ENCODE measurements around the gene ST3GAL2. TPM values are rescaled to one million over a fixed set of nuclear protein-coding genes. Genes with fewer than 3 reads are reported as not detected.
A peak's percentile ranks its signal among the peaks of the same experiment; 100 is the strongest.

Gene ST3GAL2
- total RNA-seq, result 1 to 10 TPM; 9.3 to 9.9 TPM

DNA sequence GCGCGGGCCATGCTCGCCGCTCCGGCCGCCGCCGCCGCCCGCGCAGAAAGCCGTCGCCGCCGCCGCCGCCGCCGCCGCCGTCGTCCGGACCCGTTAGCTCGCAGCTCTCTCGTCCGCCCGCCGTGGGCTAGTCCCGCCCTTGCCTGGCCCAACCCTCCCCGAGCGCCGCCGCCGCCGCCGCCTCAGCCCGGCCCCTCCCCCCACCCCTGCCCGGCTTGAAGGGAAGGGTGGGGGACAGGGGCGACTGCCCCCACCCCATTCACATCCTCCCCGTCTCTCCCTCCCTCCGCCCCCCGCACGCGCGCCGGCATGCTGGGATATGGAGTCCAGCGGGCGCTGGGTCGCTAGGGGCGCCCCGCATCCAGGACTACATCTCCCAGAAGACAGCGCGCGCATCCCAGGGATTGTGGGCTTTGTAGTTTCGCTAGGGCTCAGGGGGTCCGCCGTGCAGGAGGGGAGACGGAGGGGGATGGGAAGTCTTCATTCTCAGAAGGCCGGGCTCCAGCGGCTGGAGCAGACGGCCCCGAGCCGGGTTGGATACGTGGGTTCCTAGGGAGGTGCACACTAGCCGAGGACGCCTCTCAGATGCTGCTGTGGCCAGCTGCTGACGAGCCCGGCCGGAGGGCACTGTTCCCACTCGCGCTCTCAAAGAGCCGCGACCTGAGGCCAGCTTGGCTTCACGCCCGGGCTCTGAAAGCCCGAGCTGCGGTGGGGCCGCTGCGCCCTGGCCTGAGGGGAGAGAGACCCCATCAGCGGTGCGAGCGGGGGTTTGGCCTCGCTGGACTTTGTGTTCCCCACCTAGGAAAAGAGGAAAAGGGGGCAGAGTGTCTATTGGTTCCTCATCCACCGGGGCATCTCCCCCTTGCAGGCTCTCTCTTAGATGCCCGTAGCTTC, at the start of gene ST3GAL2:
TSS of gene ST3GAL2 (minus strand) at position 132 of the 894 bp plus-strand sequence. CDS start 40,570 bp downstream, outside the sequence.
- intact Hi-C loops (cut with micrococcal nuclease), result loop anchor here (1.0 to 2.0 kb wide), 7 partner anchors 8 to 93 kb away; partner anchors contain the start of genes COG4, DDX19A, FCSK and SF3B3
- peak; percentile 96 for DNase-seq
- H3K27ac Mint-ChIP-seq, result peak within 1 kb of the TSS; percentile 61
- CTCF ChIA-PET, result interaction anchor here (0.6 to 2.7 kb wide), 5 partner anchors 15 to 204 kb away, joined by 3 to 10 read pairs (median 3); partner anchors contain the start of gene FCSK
- H3K36me3 Mint-ChIP-seq (ENCODE audit: low read depth), result no peaks in the 10 kb centered on the region
- no peaks in the 10 kb centered on the region for H3K27me3 Mint-ChIP-seq (ENCODE audit: low read depth)
- H3K4me1 Mint-ChIP-seq (ENCODE audit: low read depth), result peaks cover 27% of the 10 kb centered on the region
- peak within 1 kb of the TSS; percentile 91 for H3K4me3 Mint-ChIP-seq
- no peaks in the 10 kb centered on the region for H3K9me3 Mint-ChIP-seq

- no peaks in the 10 kb centered on the region for H3K4me1 Mint-ChIP-seq (ENCODE audit: low read depth)
- intact Hi-C loops (cut with micrococcal nuclease), result no loop called here
- H3K27ac Mint-ChIP-seq, result no peak overlapping the region
- no peak for DNase-seq
- CTCF ChIA-PET, result interaction anchor here (0.7 kb wide), 1 partner anchor 731 kb away, joined by 5 read pairs; no protein-coding TSS in a partner anchor
- H3K27me3 Mint-ChIP-seq (ENCODE audit: low read depth), result no peaks in the 10 kb centered on the region
- no peak overlapping the region for H3K4me3 Mint-ChIP-seq
- no peaks in the 10 kb centered on the region for H3K9me3 Mint-ChIP-seq
- H3K36me3 Mint-ChIP-seq (ENCODE audit: low read depth), result peaks cover 10% of the 10 kb centered on the region
These were observed 46.0 kb upstream of the ST3GAL2 start for GRCh38 chr16:70484867-70485266.

DNA sequence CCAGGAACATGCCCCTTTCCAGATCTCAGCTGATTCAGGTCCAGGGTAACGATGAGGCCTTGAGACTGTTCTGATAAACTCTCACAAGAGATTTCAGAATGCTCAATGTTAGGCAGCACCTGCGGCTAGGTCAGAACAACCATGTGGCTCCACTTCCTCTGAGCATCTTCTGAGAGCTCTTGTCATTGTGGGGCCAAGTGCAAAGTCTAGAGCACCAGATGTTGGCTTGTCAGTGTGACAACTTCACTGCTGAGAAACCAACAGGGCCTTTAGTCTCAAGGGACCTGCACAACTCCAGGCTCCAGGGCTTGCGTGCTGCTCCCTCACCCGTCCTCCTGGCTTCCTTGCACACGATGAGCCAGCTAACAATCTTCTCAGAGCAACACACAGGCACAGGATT, 44.5 kb upstream of the ST3GAL2 start:
- H3K4me1 Mint-ChIP-seq (ENCODE audit: low read depth), result no peaks in the 10 kb centered on the region
- no peak for DNase-seq
- H3K4me3 Mint-ChIP-seq, result no peak overlapping the region
- peaks cover 10% of the 10 kb centered on the region for H3K36me3 Mint-ChIP-seq (ENCODE audit: low read depth)
- no peak overlapping the region for H3K27ac Mint-ChIP-seq
- no peaks in the 10 kb centered on the region for H3K27me3 Mint-ChIP-seq (ENCODE audit: low read depth)
- intact Hi-C loops (cut with micrococcal nuclease), result no loop called here
- CTCF ChIA-PET, result interaction anchor here (0.5 to 0.8 kb wide), 2 partner anchors 24 to 152 kb away, joined by 3 read pairs; no protein-coding TSS in a partner anchor
- H3K9me3 Mint-ChIP-seq, result no peaks in the 10 kb centered on the region

DNA sequence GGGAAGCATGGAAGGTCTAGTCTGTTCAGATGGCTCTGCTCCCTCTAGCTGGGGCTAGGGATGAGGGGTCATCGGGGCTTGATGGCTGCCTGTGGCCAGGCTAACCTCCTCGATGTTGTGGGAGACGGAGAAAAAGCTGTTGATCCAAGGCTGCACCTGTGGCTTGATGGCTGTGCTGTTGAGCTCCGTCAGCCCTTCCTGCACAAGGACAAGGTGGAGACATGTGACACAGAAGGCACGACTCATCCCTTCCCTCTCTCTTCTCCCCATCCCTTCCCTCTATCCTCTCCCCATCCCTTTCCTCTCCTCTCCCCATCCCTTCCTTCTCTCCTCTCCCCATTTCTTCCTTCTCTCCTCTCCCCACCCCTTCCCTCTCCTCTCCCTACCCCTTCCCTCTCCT, 43.7 kb upstream of the ST3GAL2 start:
- no peak overlapping the region for H3K4me3 Mint-ChIP-seq
- H3K4me1 Mint-ChIP-seq (ENCODE audit: low read depth), result peaks cover 3% of the 10 kb centered on the region
- DNase-seq, result no peak
- H3K9me3 Mint-ChIP-seq, result no peaks in the 10 kb centered on the region
- no peak overlapping the region for H3K27ac Mint-ChIP-seq
- intact Hi-C loops (cut with micrococcal nuclease), result no loop called here
- H3K36me3 Mint-ChIP-seq (ENCODE audit: low read depth), result peaks cover 10% of the 10 kb centered on the region
- H3K27me3 Mint-ChIP-seq (ENCODE audit: low read depth), result no peaks in the 10 kb centered on the region
- CTCF ChIA-PET, result interaction anchor here (1.3 kb wide), 1 partner anchor 11 kb away, joined by 3 read pairs; no protein-coding TSS in a partner anchor

DNA sequence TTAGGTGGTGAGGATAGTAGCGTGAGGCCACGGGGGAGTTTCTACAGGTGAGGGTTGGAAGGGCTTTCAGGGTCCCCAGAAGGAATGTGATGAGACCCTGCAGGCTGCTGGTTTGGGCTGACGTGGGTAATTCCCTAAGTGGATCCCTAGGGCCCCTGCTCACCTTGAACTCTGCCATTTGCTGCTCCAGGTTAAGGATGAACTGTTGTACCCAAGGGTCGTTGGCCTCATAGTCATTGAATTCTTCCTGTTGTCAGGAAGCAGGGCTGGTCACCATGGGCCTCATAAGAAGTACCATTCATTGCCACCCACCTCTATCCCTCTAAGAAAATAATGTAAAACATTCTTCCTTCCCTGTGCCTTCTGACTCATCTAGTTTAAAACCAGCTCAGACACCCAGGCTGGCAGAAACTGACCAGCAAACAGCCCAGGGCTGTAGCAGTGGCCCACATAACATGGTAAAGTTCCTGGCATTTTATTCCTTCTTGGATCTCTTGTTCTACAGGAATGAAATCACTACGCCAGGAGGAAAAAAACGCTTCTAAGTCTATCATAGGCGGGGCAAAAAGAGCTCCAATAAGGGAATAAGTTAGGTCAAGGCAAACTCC, 43.1 kb upstream of the ST3GAL2 start:
- peaks cover 12% of the 10 kb centered on the region for H3K36me3 Mint-ChIP-seq (ENCODE audit: low read depth)

DNA sequence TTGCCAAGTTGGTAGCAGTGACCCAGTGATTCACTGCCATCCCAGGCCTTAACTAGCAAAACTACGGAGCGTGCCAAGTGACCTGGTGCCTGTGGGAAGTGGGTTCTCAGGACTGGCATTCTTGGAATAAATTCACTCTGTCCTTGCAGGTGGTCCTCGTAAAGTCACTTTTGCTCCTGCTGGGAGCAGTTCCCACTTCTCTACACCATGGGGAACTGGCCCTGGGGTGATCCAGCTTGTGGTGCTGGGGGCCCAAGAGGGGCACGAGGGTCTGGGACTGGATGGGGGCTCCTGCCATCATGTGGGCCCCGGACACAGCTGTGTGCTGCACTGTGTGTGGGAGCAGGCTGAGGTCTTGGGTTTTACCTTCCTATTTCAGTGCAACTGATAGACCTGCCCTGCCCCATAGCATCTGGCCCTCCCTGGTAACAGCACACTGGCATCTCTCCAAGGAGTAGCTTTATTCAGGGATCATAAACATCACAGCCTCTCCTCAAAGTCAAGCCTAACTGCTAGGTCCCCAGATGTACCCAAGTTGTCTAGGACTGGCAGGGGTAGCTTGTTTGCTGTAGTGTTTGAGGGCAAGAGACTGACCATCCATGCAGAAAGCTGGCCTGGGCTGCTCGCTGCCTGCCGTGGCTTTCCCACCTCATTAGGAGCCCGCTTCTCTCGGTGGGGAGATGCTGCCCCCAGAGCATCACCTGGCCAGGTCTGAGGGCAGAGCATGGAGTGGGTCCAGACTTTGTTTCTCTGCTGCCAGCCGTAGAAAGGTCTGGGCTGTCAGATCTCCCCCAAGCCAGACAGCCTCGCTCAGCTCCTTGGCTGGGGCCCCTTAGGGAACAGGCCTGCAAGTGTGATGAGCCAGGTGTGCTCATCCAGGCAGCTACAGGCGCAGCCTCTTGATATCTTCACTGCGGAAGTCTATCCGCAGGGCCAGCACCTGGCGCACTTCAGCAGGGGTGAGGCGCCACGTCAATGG, 41.5 kb upstream of the ST3GAL2 start:
- intact Hi-C loops (cut with micrococcal nuclease), result no loop called here

More for the DNA sequence above, 43.1 kb upstream of the ST3GAL2 start:
- Mint-ChIP-seq H3K27me3 (ENCODE audit: low read depth) (no peaks in the 10 kb centered on the region), H3K9me3 (no peaks in the 10 kb centered on the region), H3K4me3 (no peak overlapping the region), H3K4me1 (ENCODE audit: low read depth) (peaks cover 9% of the 10 kb centered on the region), H3K27ac (peak overlapping the region; percentile 14)
- DNase-seq, result no peak
- CTCF ChIA-PET, result interaction anchor here (1.3 kb wide), 1 partner anchor 11 kb away, joined by 3 read pairs; no protein-coding TSS in a partner anchor
- intact Hi-C loops (cut with micrococcal nuclease), result no loop called here

DNA sequence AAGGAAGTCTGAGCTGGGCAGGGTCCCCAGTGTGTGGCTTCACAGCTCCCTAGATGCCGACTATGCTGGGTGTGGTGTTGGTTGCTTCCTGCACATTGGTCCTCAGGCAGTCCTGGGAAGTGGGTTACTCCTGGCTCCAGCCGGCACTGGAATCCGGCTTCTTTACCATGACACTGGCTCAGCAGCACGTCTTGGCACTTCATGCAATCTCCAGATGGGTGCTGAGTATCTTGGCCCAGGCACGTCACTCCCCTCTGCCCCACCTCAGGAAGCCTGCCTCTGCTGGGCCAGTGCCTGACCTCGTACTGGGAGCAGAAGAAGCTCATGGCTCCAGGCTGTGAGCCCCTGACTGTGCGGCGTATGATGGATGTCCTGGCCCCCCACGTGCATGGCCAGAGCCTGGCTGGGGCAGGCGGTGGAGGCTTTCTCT, 40.0 kb upstream of the ST3GAL2 start:
- Mint-ChIP-seq H3K4me3 (no peak overlapping the region), H3K27me3 (ENCODE audit: low read depth) (no peaks in the 10 kb centered on the region), H3K9me3 (no peaks in the 10 kb centered on the region), H3K36me3 (ENCODE audit: low read depth) (peaks cover 9% of the 10 kb centered on the region), H3K27ac (no peak overlapping the region), H3K4me1 (ENCODE audit: low read depth) (peaks cover 20% of the 10 kb centered on the region)
- DNase-seq, result no peak
- intact Hi-C loops (cut with micrococcal nuclease), result no loop called here
- CTCF ChIA-PET, result no interaction called here

More for the DNA sequence above, 41.5 kb upstream of the ST3GAL2 start:
- CTCF ChIA-PET, result interaction anchor here (0.9 kb wide), 1 partner anchor 90 kb away, joined by 3 read pairs; no protein-coding TSS in a partner anchor
- H3K9me3 Mint-ChIP-seq, result no peaks in the 10 kb centered on the region
- H3K36me3 Mint-ChIP-seq (ENCODE audit: low read depth), result peaks cover 9% of the 10 kb centered on the region
- no peak for DNase-seq
- H3K27me3 Mint-ChIP-seq (ENCODE audit: low read depth), result no peaks in the 10 kb centered on the region
- H3K27ac Mint-ChIP-seq, result no peak overlapping the region
- H3K4me3 Mint-ChIP-seq, result no peak overlapping the region
- H3K4me1 Mint-ChIP-seq (ENCODE audit: low read depth), result peaks cover 20% of the 10 kb centered on the region

- Mint-ChIP-seq H3K27ac (peak overlapping the region; percentile 90), H3K36me3 (ENCODE audit: low read depth) (peaks cover 6% of the 10 kb centered on the region), H3K9me3 (no peaks in the 10 kb centered on the region), H3K27me3 (ENCODE audit: low read depth) (no peaks in the 10 kb centered on the region), H3K4me1 (ENCODE audit: low read depth) (peaks cover 20% of the 10 kb centered on the region), H3K4me3 (no peak overlapping the region)
- no peak for DNase-seq
- intact Hi-C loops (cut with micrococcal nuclease), result no loop called here
- CTCF ChIA-PET, result interaction anchor here (0.7 to 2.3 kb wide), 3 partner anchors 44 to 108 kb away, joined by 3 to 7 read pairs (median 3); no protein-coding TSS in a partner anchor
These were observed 39.3 kb upstream of the ST3GAL2 start for GRCh38 chr16:70478169-70478568.

DNA sequence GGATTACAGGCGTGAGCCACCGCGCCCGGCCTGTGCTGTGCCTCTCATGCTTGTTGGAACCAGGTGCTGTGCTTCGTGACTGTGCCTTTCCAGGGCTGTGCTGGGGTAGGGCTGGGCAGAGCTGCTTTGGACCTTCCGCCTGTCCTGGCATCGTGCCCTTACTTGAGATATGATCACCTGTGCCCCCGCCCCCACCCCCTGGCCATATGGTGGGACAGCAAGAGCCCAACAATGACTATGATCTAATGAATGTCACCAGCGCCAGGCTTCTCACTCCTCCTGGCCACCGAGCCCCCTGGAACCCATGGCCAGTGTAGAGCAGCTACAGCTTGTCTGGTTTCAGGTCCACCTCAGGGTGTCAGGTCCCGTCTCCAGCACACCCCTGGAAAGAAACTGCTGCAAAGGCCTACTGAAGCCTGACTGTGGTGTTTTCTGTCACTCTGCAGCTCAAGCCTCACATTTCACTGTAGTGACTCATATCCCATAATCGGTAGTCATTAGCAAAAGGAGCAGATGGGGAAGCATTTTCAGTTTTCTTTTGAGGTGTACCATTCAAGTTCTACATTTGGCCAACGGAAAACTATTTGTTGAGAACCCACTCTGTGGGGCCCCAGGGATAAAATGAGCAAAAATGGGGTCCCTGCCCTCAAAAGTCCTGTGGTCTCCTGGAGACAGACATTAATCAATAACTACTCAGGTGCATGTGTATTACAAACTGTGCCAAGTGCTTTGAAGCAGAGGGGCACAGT, 37.5 kb upstream of the ST3GAL2 start:
- Mint-ChIP-seq H3K27ac (peak overlapping the region; percentile 90), H3K4me3 (no peak overlapping the region), H3K4me1 (ENCODE audit: low read depth) (peaks cover 20% of the 10 kb centered on the region), H3K9me3 (no peaks in the 10 kb centered on the region), H3K36me3 (ENCODE audit: low read depth) (peaks cover 3% of the 10 kb centered on the region), H3K27me3 (ENCODE audit: low read depth) (no peaks in the 10 kb centered on the region)
- intact Hi-C loops (cut with micrococcal nuclease), result loop anchor here (1.0 to 2.0 kb wide), 7 partner anchors 22 to 260 kb away; partner anchors contain the start of genes COG4, FCSK, SF3B3 and ST3GAL2
- CTCF ChIA-PET, result interaction anchor here (0.6 to 2.3 kb wide), 6 partner anchors 10 to 86 kb away, joined by 3 to 7 read pairs (median 4); no protein-coding TSS in a partner anchor
- peak; percentile 79 for DNase-seq

GRCh38 chr16:70475054-70475871, 36.4 kb upstream of the ST3GAL2 start:
- Mint-ChIP-seq H3K9me3 (no peaks in the 10 kb centered on the region), H3K4me1 (ENCODE audit: low read depth) (peaks cover 20% of the 10 kb centered on the region), H3K36me3 (ENCODE audit: low read depth) (peaks cover 3% of the 10 kb centered on the region), H3K27me3 (ENCODE audit: low read depth) (no peaks in the 10 kb centered on the region), H3K4me3 (no peak overlapping the region), H3K27ac (peak overlapping the region; percentile 8)
- no peak for DNase-seq
- CTCF ChIA-PET, result no interaction called here
- intact Hi-C loops (cut with micrococcal nuclease), result no loop called here

Measured in activated naive CD4-positive, alpha-beta T cell treated with anti-CD3 and anti-CD28 coated beads for 36 hours (primary cell).